ENCODE data around the gene SATB1. TPM values are rescaled to one million over a fixed set of nuclear protein-coding genes. Genes with fewer than 3 reads are reported as not detected.

SATB1 gene
- total and polyA plus RNA-seq, 7 donors: 6.4 to 53.2 (median 34.0) TPM

DNA sequence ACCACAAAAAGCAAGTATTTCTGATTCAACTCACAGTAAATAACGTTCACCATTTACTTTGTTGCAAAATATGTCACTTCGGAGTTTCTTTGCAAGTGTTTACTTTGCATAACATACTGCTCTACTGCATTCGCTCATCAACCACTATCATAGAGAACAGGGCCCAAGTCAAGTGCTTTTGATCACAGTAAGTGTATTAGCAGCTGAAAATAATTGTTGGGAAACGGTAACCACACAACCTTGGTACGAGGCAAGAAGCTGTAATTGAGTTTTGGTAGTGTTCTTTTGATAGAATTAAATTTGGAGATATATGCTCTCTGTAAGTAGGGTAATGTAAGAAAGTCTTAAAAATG, 80.1 kb downstream of the SATB1 start:
- WGBS, 3 donors: 45 to 47% (median 45%) methylated on average over 5 of the region's 5 CpGs
- ATAC-seq: no peak
- TF ChIP-seq, protein P1, sequence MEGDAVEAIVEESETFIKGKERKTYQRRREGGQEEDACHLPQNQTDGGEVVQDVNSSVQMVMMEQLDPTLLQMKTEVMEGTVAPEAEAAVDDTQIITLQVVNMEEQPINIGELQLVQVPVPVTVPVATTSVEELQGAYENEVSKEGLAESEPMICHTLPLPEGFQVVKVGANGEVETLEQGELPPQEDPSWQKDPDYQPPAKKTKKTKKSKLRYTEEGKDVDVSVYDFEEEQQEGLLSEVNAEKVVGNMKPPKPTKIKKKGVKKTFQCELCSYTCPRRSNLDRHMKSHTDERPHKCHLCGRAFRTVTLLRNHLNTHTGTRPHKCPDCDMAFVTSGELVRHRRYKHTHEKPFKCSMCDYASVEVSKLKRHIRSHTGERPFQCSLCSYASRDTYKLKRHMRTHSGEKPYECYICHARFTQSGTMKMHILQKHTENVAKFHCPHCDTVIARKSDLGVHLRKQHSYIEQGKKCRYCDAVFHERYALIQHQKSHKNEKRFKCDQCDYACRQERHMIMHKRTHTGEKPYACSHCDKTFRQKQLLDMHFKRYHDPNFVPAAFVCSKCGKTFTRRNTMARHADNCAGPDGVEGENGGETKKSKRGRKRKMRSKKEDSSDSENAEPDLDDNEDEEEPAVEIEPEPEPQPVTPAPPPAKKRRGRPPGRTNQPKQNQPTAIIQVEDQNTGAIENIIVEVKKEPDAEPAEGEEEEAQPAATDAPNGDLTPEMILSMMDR (IDR thresholded peaks at IDR 0.05): no peak
- Histone ChIP-seq H3K4me1 (no peaks in the 10 kb centered on the region), H3K4me3 (no peak overlapping the region), H3K27me3 (ENCODE audit: insufficient read depth in 3 of 3, low read length in 2 of 3) (no peaks in the 10 kb centered on the region), H3K9me3 (no peaks in the 10 kb centered on the region), H3K27ac (no peak overlapping the region), H3K36me3 (ENCODE audit: insufficient read depth in 1 of 2, low read depth in 1 of 2) (peaks cover 0 to 25% of the 10 kb centered on the region in 2 donors)
- DNase-seq: no peak
- intact Hi-C loops (cut with DNase I): no loop called here

DNA sequence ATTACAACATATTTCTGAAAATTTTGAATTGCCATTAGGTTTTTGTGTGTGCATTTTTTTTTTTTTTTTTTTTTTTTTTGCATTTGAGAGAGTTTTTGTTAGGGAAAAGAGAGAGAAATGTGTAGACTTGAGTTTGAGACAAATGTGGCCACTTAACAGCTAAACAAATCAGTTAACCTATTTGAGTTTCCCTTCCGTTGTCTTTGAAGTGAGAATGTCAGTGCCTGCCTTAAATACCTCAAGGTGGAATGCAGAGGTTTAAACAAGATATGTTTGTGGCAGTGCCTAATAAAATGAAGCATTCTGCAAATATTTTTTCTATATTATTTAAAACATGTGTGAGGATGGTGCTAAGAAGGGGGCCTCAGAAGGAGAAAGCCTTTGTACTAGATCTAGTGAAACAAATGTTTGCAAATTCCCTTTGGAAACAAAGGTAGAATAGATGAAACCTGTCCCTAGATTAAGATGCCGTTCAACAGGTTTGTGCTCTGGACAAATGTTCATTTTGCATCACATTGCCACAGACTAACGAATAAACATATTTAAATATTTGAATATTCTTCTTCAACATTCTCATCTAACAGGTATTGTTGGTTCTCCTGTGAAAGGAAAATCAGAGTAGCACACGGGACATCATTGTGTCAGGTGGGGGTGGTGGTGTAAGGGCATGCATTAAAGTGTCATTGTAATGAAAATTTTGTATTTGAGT, 80.7 kb downstream of the SATB1 start:
- intact Hi-C loops (cut with DNase I): no loop called here
- Histone ChIP-seq H3K27ac (no peak overlapping the region), H3K36me3 (ENCODE audit: insufficient read depth in 1 of 2, low read depth in 1 of 2) (peaks cover 0 to 20% of the 10 kb centered on the region in 2 donors), H3K4me1 (no peaks in the 10 kb centered on the region), H3K9me3 (no peaks in the 10 kb centered on the region), H3K27me3 (ENCODE audit: insufficient read depth in 3 of 3, low read length in 2 of 3) (no peaks in the 10 kb centered on the region), H3K4me3 (no peak overlapping the region)
- DNase-seq: no peak
- TF ChIP-seq, protein P1 (IDR thresholded peaks at IDR 0.05): no peak
- ATAC-seq: no peak
- 54 to 62% (median 58%) methylated on average over 4 of the region's 4 CpGs for WGBS, 3 donors

DNA sequence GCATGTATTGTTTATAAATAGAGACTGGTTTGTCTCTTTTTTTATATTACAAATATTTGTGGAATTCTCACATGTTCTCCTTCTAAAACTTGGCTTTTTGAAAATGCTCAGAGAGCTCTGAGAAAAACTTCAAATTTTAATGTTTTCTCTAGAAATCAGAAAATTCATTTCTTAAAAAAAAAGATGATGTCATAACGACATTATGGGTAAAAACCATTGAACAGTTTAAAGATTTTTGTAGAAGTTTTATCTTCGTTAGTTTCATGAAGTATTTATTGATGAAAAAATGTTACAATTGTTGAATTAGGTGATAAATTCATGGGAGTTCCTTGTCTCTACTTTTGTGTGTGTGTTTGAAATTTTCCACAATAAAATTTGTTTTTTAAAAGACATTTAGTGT, 81.3 kb downstream of the SATB1 start:
- TF ChIP-seq, protein P1 (IDR thresholded peaks at IDR 0.05): no peak
- intact Hi-C loops (cut with DNase I): no loop called here
- 56 to 71% (median 70%) methylated on average over 2 of the region's 2 CpGs for WGBS, 3 donors

DNA sequence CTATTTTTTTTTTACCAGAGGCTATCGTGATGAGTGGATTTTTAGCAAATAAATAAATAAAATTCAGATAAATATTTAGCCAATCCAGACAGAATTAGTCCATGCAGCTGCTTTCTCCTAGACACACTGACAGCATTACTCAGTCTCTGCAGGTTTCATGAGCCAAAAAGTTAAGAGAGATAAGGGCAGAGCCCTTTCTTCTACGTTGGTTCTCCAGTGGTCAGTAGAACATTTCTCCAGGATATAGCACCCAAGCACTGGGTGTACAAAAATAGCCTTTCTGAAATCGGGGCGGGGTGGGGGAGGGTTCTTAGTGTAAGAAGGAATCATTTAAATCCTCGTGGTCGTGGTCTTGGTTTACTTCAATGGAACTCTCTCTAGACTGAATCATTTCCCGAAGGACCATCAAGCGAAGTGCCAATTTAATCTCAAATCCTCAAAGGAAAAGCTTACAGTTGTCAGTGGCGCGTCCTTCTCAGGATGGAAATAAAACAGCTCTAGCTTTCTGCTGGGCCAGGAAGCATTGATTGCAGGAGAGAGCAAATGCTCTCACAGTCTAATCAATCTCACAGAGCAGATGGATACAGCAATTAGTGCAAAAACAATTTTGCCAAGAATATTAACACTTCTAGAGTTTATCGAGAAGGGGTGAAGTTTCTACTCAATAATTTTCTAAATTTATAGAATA, 86.2 kb downstream of the SATB1 start:
- Histone ChIP-seq H3K9me3 (no peaks in the 10 kb centered on the region), H3K27ac (no peak overlapping the region), H3K36me3 (ENCODE audit: insufficient read depth in 1 of 2, low read depth in 1 of 2) (no peaks in the 10 kb centered on the region), H3K27me3 (ENCODE audit: insufficient read depth in 3 of 3, low read length in 2 of 3) (no peaks in the 10 kb centered on the region), H3K4me3 (no peak overlapping the region), H3K4me1 (no peaks in the 10 kb centered on the region)
- DNase-seq (no peak), ATAC-seq (no peak)
- 64 to 67% (median 65%) methylated on average over 11 of the region's 11 CpGs for WGBS, 3 donors
- TF ChIP-seq, protein P1 (IDR thresholded peaks at IDR 0.05): no peak
- intact Hi-C loops (cut with DNase I): no loop called here

More for the DNA sequence above, 81.3 kb downstream of the SATB1 start:
- Histone ChIP-seq H3K9me3 (no peaks in the 10 kb centered on the region), H3K36me3 (ENCODE audit: insufficient read depth in 1 of 2, low read depth in 1 of 2) (peaks cover 0 to 13% of the 10 kb centered on the region in 2 donors), H3K27ac (no peak overlapping the region), H3K4me1 (no peaks in the 10 kb centered on the region), H3K4me3 (no peak overlapping the region), H3K27me3 (ENCODE audit: insufficient read depth in 3 of 3, low read length in 2 of 3) (no peaks in the 10 kb centered on the region)
- DNase-seq: no peak
- no peak for ATAC-seq
